MG63 (cell line): Measurements from ENCODE around the gene CDCA4. TPM values are rescaled to one million over a fixed set of nuclear protein-coding genes. Genes with fewer than 3 reads are reported as not detected.
A peak's percentile ranks its signal among the peaks of the same experiment; 100 is the strongest.

Experiments
- DNase-seq: peaks from one replicate; pipeline ENCODE4 v3.0.0-alpha.2; 2020
- H3K27me3 ChIP-seq: fragments of 250-450 bp; sonication (Bioruptor Pico); 2 replicates; pipeline ENCODE4 v1.5.1; 2020; ENCODE audit warnings: mild to moderate bottlenecking, moderate library complexity
- H3K36me3 ChIP-seq: fragments of 250-450 bp; sonication (Bioruptor Pico); 2 replicates; pipeline ENCODE4 v1.5.1; 2020; ENCODE audit warnings: mild to moderate bottlenecking, moderate library complexity
- H3K4me3 ChIP-seq: fragments of 250-450 bp; sonication (Bioruptor Pico); 2 replicates; pipeline ENCODE4 v1.5.1; 2020; ENCODE audit warnings: mild to moderate bottlenecking, moderate library complexity
- H3K9me3 ChIP-seq: fragments of 250-450 bp; sonication (Bioruptor Pico); 2 replicates; pipeline ENCODE4 v1.5.1; 2020; ENCODE audit warnings: mild to moderate bottlenecking, moderate library complexity
- total RNA-seq: library from RNA; depleted of rRNA; stranded (reverse); fragments of >200 nt; shearing (Covaris generic); gene quantifications from 2 replicates; pipeline ENCODE4 v1.2.3, GENCODE V29; 2014; ENCODE audit warnings: low replicate concordance

Gene CDCA4
- total RNA-seq, 1 experiment from 2014 or later: 49.7 TPM

DNA sequence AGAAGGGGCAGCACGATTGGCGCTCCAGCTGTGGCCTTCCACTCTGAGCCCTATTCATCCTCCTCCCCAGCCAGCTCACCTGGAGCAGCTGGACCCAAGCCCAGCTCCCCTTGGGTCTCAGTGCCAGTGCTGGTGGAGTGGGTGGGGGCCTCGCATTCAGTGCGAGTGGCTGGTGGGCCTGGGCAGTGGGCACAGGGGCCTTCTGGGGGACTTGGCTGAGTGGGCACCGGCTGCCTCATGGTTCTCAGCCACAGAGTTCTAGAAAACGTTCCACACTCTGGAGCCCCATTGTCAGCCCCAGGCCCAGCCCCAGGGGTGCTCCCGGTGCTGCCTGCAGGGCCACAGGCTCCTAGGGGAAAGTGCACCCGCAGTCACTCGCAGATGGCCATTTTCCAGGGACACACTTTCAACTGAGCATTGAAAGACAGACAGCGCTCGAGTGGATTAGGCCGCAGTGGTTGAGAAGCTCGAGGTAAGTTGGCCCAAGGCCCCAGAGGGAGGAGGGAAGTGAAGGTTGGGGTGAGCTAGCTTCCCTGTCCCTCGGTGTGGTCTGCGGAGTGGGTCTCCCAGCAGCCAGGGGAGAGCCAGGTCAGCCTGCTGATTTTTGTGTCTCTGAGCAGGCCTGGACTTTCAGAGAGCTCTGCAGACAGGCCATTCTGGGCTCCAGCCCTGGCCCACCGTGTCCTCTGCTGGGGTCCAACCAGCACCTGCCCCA is 31.5 kb downstream of the CDCA4 start:
- DNase-seq: no peak
- Histone ChIP-seq H3K36me3 (no peaks in the 10 kb centered on the region; the same call in 1 of the 2 replicates), H3K27me3 (no peaks in the 10 kb centered on the region), H3K9me3 (no peaks in the 10 kb centered on the region), H3K4me3 (no peak overlapping the region)

DNA sequence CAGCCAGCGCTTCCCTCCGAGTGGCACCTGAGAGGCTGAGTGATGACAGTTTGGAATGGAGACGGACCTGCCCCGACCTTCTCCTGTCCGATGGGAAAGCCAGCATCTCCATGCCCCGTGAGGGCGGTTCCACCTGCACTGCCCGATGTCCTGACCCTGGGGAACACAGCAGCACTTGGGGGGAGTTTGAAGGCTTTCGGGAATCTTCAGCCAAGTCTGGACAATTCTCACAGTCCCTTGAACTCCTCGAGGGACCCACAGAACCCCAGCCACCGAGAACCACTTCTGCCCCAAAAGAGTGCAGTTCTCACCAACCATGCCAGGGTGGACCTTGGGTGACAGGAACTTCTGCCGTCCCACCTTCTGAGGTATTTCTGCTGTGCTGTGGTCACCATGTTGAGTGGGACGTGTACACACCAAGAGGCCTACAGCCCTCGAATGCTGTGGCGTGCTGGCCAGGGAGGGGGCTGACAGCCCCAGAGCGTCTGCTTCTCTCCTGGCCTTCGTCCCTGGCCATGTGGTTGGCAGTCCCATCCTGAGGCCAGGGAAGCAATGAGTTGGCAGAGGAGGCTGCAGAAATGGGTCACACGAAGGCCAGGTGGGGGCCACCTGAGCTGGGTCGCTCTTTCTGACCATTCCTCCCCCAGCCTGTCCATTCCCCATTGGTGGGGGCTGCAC is 34.3 kb downstream of the CDCA4 start:
- H3K27me3 ChIP-seq: no peaks in the 10 kb centered on the region
- H3K9me3 ChIP-seq: no peaks in the 10 kb centered on the region
- peak overlapping the region; percentile 82 for H3K4me3 ChIP-seq
- no peaks in the 10 kb centered on the region; the same call in 1 of the 2 replicates for H3K36me3 ChIP-seq
- no peak for DNase-seq

DNA sequence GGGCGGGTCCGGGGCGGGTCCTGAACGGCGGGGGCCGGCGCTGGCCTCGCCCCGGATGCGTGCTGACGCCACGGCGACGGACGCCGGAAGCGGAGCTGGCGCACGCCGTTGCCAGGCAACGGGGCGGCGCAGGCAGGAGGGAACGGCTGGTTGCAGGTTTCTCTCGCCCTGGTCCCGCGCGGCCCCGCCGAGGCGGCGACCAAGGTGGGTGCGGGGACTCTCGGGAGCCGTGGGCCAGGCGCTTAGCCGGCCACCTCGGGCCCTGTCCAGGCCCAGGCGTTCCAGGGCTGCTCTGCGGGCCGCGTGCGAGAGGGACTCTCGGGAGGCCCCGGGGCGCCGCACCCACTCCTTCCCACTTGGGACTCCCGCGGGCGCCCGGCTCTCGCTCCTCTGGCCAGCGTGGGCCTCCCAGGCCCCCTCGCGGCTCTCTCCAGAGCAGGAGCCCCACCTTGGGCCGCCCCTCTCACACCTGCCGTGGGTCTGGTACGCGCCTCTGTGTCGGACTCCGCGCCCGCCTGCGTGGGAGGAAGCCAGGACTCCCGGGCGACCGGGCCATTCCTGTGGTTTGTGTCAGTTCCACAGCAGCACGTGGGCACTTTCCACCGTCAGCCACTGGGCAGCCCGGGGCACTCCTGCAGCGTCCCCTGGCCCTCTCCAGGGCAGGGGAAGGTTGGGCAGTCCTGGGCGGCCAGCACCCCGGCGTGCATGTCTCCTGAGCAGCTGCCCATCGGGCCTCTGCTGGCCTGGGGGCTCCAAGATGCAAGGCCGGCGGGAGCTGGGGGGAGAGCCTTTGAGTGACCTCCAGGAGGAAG is 35.0 kb downstream of the CDCA4 start, which contains the start of gene CLBA1:
TSS of gene CLBA1 (plus strand) at position 114 of the 812 bp plus-strand sequence. CDS start at position 758, 644 bp downstream.
- Histone ChIP-seq H3K36me3 (no peaks in the 10 kb centered on the region), H3K9me3 (no peaks in the 10 kb centered on the region), H3K4me3 (peak within 1 kb of the TSS; percentile 82), H3K27me3 (no peaks in the 10 kb centered on the region)
- peak; percentile 82 for DNase-seq

DNA sequence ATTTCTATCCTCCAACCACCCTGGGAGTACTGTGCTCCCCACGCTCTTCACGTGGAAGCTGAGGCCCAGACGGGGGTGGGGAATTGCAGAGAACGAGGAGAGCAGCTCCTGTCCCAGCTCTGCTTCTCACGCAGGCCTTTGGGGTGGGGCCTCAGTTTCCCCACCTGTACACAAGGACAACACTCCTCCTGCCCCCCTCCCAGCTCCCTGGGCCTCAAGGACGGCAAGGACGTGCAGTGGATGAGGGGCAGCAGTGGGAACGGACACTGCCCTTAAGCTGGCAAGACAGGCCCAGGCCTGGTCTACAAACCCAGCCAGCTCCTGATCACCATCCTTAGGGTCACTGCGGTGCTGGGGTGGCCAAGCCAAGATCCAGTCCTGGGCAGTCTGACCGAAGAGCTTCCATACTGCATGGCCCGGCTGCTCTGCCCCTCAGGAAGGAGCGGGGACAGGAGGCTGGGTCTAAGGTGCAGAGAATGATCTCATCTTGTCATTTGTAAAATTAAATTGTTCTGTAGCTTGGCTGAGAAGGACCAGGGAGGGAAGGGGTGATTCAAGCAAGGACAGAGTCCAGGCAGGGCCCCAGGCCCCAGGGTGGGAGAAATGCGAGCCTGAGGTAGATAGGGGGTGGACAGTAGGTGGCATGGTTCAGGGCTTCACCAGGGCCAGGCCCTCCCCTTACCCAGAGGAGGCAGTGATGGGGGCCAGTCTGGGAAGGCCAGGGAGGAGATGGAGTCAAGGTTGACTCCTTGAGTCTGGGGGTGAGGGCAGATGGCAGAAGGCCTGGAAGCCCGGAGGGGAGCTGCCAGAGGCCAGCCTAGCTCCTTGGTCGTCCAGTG is 36.6 kb downstream of the CDCA4 start:
- Histone ChIP-seq H3K36me3 (no peaks in the 10 kb centered on the region), H3K27me3 (no peaks in the 10 kb centered on the region), H3K4me3 (no peak overlapping the region), H3K9me3 (no peaks in the 10 kb centered on the region)
- DNase-seq: no peak

- H3K4me3 ChIP-seq: no peak overlapping the region
- no peaks in the 10 kb centered on the region for H3K9me3 ChIP-seq
- H3K27me3 ChIP-seq: no peaks in the 10 kb centered on the region
- H3K36me3 ChIP-seq: no peaks in the 10 kb centered on the region
- no peak for DNase-seq
Observed at GRCh38 chr14:104983231-104983721, 37.6 kb downstream of the CDCA4 start.

GRCh38 chr14:104982548-104983230 is 38.2 kb downstream of the CDCA4 start:
- no peak for DNase-seq
- no peaks in the 10 kb centered on the region for H3K27me3 ChIP-seq
- no peak overlapping the region for H3K4me3 ChIP-seq
- H3K9me3 ChIP-seq: no peaks in the 10 kb centered on the region
- H3K36me3 ChIP-seq: no peaks in the 10 kb centered on the region

DNA sequence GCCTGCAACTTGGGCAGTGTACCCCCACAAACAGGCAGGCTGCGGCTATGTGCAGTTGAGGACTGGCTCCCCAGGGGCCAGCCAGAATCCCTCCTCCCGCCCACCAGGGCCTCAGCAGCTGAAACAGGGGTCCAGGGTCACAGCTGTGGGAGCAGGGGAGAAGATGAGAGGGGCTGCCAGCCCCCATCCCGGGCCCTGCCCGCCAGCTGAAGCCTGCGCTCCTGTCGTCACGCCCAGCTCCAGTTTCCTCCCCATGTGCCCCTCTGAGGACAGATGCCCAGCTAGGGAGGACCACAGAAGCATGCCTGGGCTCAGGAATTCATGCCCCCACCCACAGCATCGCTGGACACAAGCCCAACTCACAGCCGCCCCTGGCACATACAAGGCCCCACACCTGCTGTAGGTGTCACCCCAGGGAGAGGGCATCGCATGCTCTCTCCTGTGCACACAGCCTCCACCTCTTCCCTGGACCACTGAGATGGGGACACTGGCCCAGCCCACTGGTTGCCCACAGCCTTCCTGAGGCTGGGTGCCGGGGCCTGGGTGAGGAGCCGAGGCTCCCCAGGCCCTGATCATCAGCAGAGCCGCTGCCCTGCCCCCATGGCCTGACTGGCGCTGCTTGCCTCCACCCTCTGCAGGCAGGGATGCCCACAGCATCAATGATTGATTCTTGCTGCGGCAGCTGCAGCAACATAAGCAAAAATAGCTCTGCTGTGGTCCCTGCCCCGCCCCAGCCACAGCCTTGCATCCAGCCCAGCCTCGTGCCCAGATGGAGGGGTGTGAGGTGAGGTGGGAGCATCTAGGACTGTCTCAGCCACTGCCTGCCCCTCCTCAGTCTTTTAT is 39.0 kb downstream of the CDCA4 start:
- H3K27me3 ChIP-seq: no peaks in the 10 kb centered on the region
- no peak overlapping the region for H3K4me3 ChIP-seq
- no peaks in the 10 kb centered on the region for H3K36me3 ChIP-seq
- H3K9me3 ChIP-seq: no peaks in the 10 kb centered on the region
- no peak for DNase-seq

DNA sequence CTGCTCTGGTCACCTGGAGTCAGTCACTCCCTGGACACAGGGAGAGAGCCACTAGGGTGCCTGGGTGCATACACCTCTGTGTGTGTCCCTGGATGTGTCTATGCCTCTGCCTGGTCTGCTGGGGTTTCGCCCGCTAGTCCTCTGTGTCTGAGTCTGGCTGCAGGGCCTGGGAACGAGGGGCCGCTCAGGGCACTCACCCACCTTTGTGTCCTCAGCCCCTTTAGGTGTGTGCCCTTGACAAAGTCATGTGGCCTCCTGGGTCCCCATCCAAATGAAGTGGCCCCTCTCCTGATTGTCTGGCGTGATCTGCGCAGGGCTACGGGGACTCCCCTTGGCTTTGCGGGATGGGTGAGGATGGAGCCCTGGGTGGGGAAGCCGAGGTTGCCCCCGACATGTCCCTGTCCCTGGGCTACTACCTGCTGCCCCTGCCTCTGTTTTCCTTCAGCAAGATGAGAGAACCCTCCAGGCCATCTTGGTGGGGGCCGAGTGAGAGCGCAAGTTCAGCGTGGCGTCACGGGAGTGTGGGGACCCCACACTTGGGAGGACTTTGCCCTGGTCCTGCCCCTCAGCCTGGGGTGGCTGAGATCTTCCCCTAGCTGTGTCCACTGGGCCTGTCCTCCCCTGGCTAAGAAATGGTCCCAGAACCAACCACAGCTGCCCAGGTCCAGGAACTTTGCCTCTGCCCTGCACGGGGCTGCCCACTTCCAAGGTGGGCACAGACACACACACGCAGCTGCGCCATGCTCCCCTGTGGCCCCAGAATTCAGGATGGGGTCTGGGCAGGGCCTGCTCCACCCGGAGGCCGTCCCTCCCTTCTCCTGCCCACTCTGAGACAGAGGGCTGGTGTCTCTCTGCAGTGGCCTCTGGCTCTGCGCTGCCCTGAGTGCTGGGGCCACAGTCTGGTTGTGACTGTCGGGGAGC is 40.0 kb downstream of the CDCA4 start:
- Histone ChIP-seq H3K4me3 (no peak overlapping the region), H3K36me3 (no peaks in the 10 kb centered on the region), H3K27me3 (no peaks in the 10 kb centered on the region), H3K9me3 (no peaks in the 10 kb centered on the region)
- no peak for DNase-seq

DNA sequence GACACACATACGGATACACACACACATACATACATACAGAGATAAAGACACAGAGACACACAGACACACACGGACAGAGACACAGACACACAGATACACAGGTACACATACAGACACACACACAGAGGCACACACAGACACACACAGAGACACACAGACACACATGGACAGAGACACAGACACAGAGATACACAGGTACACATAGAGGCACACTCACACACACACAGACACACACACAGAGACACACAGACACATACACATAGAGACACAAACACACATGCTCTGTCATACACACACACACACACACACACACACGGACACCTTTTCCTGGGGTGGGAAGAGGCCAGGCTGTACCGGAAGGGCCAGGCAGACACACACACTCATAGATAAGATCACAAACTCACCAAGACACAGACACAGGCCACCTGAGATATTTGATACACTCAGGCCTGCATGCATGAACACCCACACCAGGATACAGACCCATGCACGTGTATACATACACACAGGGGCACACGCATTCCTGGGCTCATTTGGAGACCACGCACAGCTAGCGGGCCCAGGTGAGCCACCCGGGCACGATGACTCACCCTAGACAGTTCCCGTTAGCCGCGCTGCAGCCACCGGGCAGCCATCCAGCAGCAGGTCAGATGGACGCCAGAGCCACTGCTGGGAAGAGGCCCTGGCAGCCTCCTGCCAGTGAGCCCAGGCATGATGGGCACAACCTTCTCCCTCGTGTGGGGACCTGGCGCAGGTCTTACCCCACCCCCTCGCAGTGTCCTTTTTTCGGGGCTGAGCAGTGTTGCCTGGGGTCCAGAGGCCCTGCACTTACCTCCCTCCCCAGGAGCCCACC is 40.9 kb downstream of the CDCA4 start:
- no peaks in the 10 kb centered on the region for H3K27me3 ChIP-seq
- no peaks in the 10 kb centered on the region for H3K36me3 ChIP-seq
- peak; percentile 56 for DNase-seq
- H3K4me3 ChIP-seq: no peak overlapping the region
- H3K9me3 ChIP-seq: no peaks in the 10 kb centered on the region

DNA sequence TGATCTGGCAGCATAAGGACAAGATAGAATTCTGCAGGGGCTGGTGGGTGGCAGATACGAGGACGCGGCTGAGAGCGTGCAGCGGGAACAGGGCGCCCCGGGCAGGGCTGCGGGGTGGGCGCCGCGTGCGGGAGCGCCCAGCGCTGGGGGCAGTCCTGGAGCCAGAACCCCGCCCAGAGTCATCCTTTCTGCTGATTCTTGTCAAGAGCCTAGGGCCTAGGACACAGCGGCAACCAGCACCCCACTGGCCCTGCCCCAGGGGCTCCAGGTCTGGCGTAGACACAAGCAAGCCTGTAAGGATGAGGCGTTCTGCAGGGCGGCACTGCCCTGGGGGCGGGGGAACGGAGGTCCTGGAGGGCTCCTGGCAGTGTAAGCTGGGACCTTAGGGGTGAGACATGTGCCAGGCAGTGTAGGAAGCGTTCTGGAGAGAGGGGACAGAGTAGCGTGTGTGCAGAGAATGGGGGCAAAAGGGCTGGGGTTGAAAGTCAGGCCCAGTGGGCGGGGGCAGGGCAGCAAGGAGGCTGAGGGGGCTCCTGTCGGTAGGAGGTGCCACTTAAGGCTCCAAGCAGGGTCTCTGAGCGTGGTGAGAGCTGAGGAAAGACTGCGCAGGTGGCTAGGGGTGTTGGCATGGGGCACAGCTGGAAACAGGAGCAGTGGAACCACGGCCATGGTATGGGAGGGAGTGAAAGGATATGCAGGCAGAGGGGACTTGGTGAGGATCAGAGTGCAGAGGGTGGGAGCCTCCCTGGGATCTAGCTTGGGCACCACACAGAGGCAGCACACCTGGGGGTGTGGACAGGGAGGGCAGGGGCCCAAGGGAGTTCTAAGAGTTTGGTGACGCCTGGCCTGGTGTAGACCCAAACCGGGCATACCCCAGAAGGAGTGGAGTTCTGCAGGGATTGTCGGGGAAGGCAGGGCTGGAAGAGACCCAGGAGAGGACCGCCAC is 41.9 kb downstream of the CDCA4 start:
- H3K4me3 ChIP-seq: no peak overlapping the region
- H3K9me3 ChIP-seq: no peaks in the 10 kb centered on the region
- H3K36me3 ChIP-seq: no peaks in the 10 kb centered on the region
- H3K27me3 ChIP-seq: no peaks in the 10 kb centered on the region
- no peak for DNase-seq

DNA sequence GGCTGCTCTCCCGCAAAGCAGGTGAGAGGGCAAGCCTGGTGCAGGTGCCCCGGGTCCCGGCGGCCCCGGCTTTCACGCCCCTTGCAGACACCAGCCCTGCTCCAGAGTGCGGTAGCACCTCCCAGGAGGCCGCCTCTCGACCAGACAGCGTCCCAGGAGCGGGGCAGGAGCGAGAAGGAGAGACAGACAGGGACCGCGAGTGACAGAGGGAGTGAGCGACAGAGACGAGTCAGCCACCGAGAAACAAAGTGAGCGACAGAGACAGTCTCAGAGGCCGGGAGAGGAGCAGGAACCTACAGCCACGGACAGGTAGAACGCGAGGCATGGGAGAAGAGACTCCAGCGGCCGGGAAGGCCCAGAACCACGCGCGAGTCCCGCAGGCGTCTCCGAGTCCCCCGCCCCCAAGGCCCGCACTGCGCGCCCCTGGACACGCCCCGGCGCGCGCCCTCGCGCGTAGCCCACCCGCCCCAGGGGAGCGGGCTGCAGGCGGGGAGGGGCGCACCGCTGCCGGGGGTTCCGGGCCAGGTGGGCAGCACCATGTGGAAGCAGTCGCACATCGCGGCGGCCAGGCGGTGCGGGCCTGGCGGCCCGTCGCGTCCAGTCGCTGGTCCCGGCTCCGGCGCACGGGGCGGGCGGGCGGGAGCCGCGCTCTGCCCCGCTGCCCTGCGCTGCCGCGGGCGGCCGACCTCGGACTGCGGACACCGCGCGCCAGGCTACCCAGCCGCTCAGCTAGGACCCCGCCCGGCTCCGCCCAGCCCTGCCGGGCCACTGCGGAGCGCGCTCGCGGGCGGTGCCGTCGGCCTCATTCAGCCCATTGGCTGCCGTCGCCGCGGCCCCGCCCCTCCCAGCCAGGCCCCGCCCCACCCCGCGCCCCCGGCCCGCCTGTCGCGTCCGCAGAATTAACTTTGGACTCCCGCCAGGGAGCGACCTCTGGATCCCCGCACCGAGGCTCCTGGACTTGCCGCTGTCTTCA is 42.9 kb downstream of the CDCA4 start, which contains the start of gene AHNAK2:
TSS of gene AHNAK2 (minus strand) at position 694 of the 973 bp plus-strand sequence. CDS start at position 557, 137 bp downstream.
- Histone ChIP-seq H3K9me3 (no peaks in the 10 kb centered on the region), H3K27me3 (no peaks in the 10 kb centered on the region), H3K36me3 (no peaks in the 10 kb centered on the region), H3K4me3 (peak within 1 kb of the TSS; percentile 56)
- peak; percentile 84 for DNase-seq
